ENCODE results near the gene KLRF1. TPM values are rescaled to one million over a fixed set of nuclear protein-coding genes. Genes with fewer than 3 reads are reported as not detected.

Gene KLRF1
- total and polyA plus RNA-seq, 2 experiments from 2014 or later, result not detected

- Histone ChIP-seq H3K36me3 (ENCODE audit: low read depth) (no peaks in the 10 kb centered on the region), H3K27ac (no peak overlapping the region), H3K9ac (no peak overlapping the region), H2AFZ (no peak overlapping the region), H3F3A (ENCODE audit: insufficient read depth) (no peaks in the 10 kb centered on the region), H3K4me3 (no peak overlapping the region), H3K9me3 (ENCODE audit: low read depth) (no peaks in the 10 kb centered on the region), H3K27me3 (replicated peaks; ENCODE audit: insufficient read depth) (peaks cover 3% of the 10 kb centered on the region; the same call in 1 of the 2 replicates), H3K4me1 (ENCODE audit: insufficient read depth) (no peaks in the 10 kb centered on the region), H3K4me2 (ENCODE audit: unreplicated experiment) (no peak overlapping the region), H4K20me1 (ENCODE audit: insufficient read depth) (no peaks in the 10 kb centered on the region), H3K79me2 (ENCODE audit: insufficient read depth) (no peaks in the 10 kb centered on the region), H3K9me2 (ENCODE audit: insufficient read depth) (no peaks in the 10 kb centered on the region)
- no peak for DNase-seq
- no peak for TF ChIP-seq EZH2 (IDR thresholded peaks at IDR 0.05; ENCODE audit: insufficient read depth, poor library complexity, severe bottlenecking)
- no peak for TF ChIP-seq EZH2phosphoT487 (IDR thresholded peaks at IDR 0.05; ENCODE audit: insufficient read depth, low read depth)
- WGBS, 2 experiments (ENCODE audit: low coverage in 1 of 2, low lambda C conversion rate in 2 of 2, missing lambda C conversion rate in 2 of 2), result 59 to 67% methylated on average over 3 of the region's 3 CpGs
- in situ Hi-C loops (cut with MboI), result loop anchor here (10.0 kb wide), 1 partner anchor 95 kb away; no protein-coding TSS in a partner anchor
These were observed 2.2 kb downstream of the KLRF1 start for GRCh38 chr12:9829483-9829882.

- DNase-seq, result no peak
- Histone ChIP-seq H3K79me2 (ENCODE audit: insufficient read depth) (no peaks in the 10 kb centered on the region), H3K4me3 (no peak overlapping the region), H3F3A (ENCODE audit: insufficient read depth) (no peaks in the 10 kb centered on the region), H3K27me3 (replicated peaks; ENCODE audit: insufficient read depth) (0 out of 2 replicates have a peak, but pooled peaks cover 3% of the 10 kb centered on the region), H3K9ac (no peak overlapping the region), H4K20me1 (ENCODE audit: insufficient read depth) (no peaks in the 10 kb centered on the region), H3K27ac (no peak overlapping the region), H3K4me1 (ENCODE audit: insufficient read depth) (no peaks in the 10 kb centered on the region), H2AFZ (no peak overlapping the region), H3K9me2 (ENCODE audit: insufficient read depth) (no peaks in the 10 kb centered on the region), H3K4me2 (ENCODE audit: unreplicated experiment) (no peak overlapping the region), H3K9me3 (ENCODE audit: low read depth) (no peaks in the 10 kb centered on the region), H3K36me3 (ENCODE audit: low read depth) (no peaks in the 10 kb centered on the region)
- WGBS, 2 experiments (ENCODE audit: low coverage in 1 of 2, low lambda C conversion rate in 2 of 2, missing lambda C conversion rate in 2 of 2), result 47 to 61% methylated on average over 5 of the region's 5 CpGs
- TF ChIP-seq EZH2 (IDR thresholded peaks at IDR 0.05; ENCODE audit: insufficient read depth, poor library complexity, severe bottlenecking) (no peak), EZH2phosphoT487 (IDR thresholded peaks at IDR 0.05; ENCODE audit: insufficient read depth, low read depth) (no peak)
- in situ Hi-C loops (cut with MboI), result loop anchor here (10.0 kb wide), 1 partner anchor 95 kb away; no protein-coding TSS in a partner anchor
These were observed 2.7 kb downstream of the KLRF1 start for GRCh38 chr12:9829982-9830381.

- TF ChIP-seq EZH2 (IDR thresholded peaks at IDR 0.05; ENCODE audit: insufficient read depth, poor library complexity, severe bottlenecking), result no peak
- Histone ChIP-seq H3K27me3 (replicated peaks; ENCODE audit: insufficient read depth) (0 out of 2 replicates have a peak, but pooled peaks cover 3% of the 10 kb centered on the region), H4K20me1 (ENCODE audit: insufficient read depth) (no peaks in the 10 kb centered on the region), H3K9me3 (ENCODE audit: low read depth) (no peaks in the 10 kb centered on the region), H3K4me3 (no peak overlapping the region), H3K4me1 (ENCODE audit: insufficient read depth) (no peaks in the 10 kb centered on the region), H3F3A (ENCODE audit: insufficient read depth) (no peaks in the 10 kb centered on the region), H3K36me3 (ENCODE audit: low read depth) (no peaks in the 10 kb centered on the region), H3K27ac (no peak overlapping the region), H3K4me2 (ENCODE audit: unreplicated experiment) (no peak overlapping the region), H2AFZ (no peak overlapping the region), H3K9me2 (ENCODE audit: insufficient read depth) (no peaks in the 10 kb centered on the region), H3K9ac (no peak overlapping the region), H3K79me2 (ENCODE audit: insufficient read depth) (no peaks in the 10 kb centered on the region)
- DNase-seq, result no peak
- WGBS, 2 experiments (ENCODE audit: low coverage in 1 of 2, low lambda C conversion rate in 2 of 2, missing lambda C conversion rate in 2 of 2), result 40 to 46% methylated on average over 3 of the region's 3 CpGs
- in situ Hi-C loops (cut with MboI), result no loop called here
These were observed 4.4 kb downstream of the KLRF1 start for GRCh38 chr12:9831720-9832119.

GRCh38 chr12:9843407-9843806, 16.1 kb downstream of the KLRF1 start:
- no peak overlapping the region for H3K4me3 ChIP-seq
- DNase-seq, result peak; percentile 33
- no peak for TF ChIP-seq EZH2phosphoT487 (IDR thresholded peaks at IDR 0.05; ENCODE audit: insufficient read depth, low read depth)
- TF ChIP-seq EZH2 (IDR thresholded peaks at IDR 0.05; ENCODE audit: insufficient read depth, poor library complexity, severe bottlenecking), result no peak

GRCh38 chr12:9848899-9849298, 21.6 kb downstream of the KLRF1 start:
- no peaks in the 10 kb centered on the region for H3K4me1 ChIP-seq (ENCODE audit: insufficient read depth)
- H3K4me2 ChIP-seq (ENCODE audit: unreplicated experiment), result no peak overlapping the region
- no peaks in the 10 kb centered on the region for H3K27me3 ChIP-seq (replicated peaks; ENCODE audit: insufficient read depth)
- WGBS, 2 experiments (ENCODE audit: low coverage in 1 of 2, low lambda C conversion rate in 2 of 2, missing lambda C conversion rate in 2 of 2), result 78 to 81% methylated on average over 5 of the region's 5 CpGs
- no peaks in the 10 kb centered on the region for H3K9me2 ChIP-seq (ENCODE audit: insufficient read depth)
- H3K9me3 ChIP-seq (ENCODE audit: low read depth), result no peaks in the 10 kb centered on the region
- H3K9ac ChIP-seq, result no peak overlapping the region
- no peaks in the 10 kb centered on the region for H3K79me2 ChIP-seq (ENCODE audit: insufficient read depth)
- no peak for DNase-seq
- TF ChIP-seq EZH2 (IDR thresholded peaks at IDR 0.05; ENCODE audit: insufficient read depth, poor library complexity, severe bottlenecking) (no peak), EZH2phosphoT487 (IDR thresholded peaks at IDR 0.05; ENCODE audit: insufficient read depth, low read depth) (no peak)
- H4K20me1 ChIP-seq (ENCODE audit: insufficient read depth), result no peaks in the 10 kb centered on the region
- no peak overlapping the region for H3K27ac ChIP-seq
- H2AFZ ChIP-seq, result no peak overlapping the region
- H3K36me3 ChIP-seq (ENCODE audit: low read depth), result 0 out of 2 replicates have a peak, but pooled peaks cover 3% of the 10 kb centered on the region
- H3K4me3 ChIP-seq, result no peak overlapping the region
- no peaks in the 10 kb centered on the region for H3F3A ChIP-seq (ENCODE audit: insufficient read depth)
- in situ Hi-C loops (cut with MboI), result no loop called here

More at GRCh38 chr12:9843407-9843806, 16.1 kb downstream of the KLRF1 start:
- Histone ChIP-seq H2AFZ (no peak overlapping the region), H3K4me2 (ENCODE audit: unreplicated experiment) (no peak overlapping the region), H3K27me3 (replicated peaks; ENCODE audit: insufficient read depth) (no peaks in the 10 kb centered on the region), H3K27ac (no peak overlapping the region), H3K79me2 (ENCODE audit: insufficient read depth) (no peaks in the 10 kb centered on the region), H3K9me3 (ENCODE audit: low read depth) (no peaks in the 10 kb centered on the region), H3K4me1 (ENCODE audit: insufficient read depth) (no peaks in the 10 kb centered on the region), H3K9ac (no peak overlapping the region), H3K36me3 (ENCODE audit: low read depth) (no peaks in the 10 kb centered on the region), H4K20me1 (ENCODE audit: insufficient read depth) (no peaks in the 10 kb centered on the region), H3F3A (ENCODE audit: insufficient read depth) (no peaks in the 10 kb centered on the region), H3K9me2 (ENCODE audit: insufficient read depth) (no peaks in the 10 kb centered on the region)
- in situ Hi-C loops (cut with MboI), result no loop called here
- 40 to 43% methylated on average over 3 of the region's 3 CpGs for whole genome bisulfite sequencing, 2 experiments (ENCODE audit: low coverage in 1 of 2, low lambda C conversion rate in 2 of 2, missing lambda C conversion rate in 2 of 2)

Measured in GM23248 (cell line).